Lower leg skin (tissue), 3 donors: ENCODE results near the gene ADAMTS6.

Experiments used
- CTCF ChIP-seq, 3 donors: fragments of 450-650 bp; IDR thresholded peaks; one replicate each; pipeline ENCODE4 v1.5.1; 2016; ENCODE audit warnings: antibody characterized with exemption in 3 of 3, mild to moderate bottlenecking in 3 of 3, moderate library complexity in 2 of 3
- POLR2A ChIP-seq, 2 donors: fragments of 450-650 bp; IDR thresholded peaks; one replicate each; pipeline ENCODE4 v1.6.1; 2016 to 2017; ENCODE audit warnings: antibody characterized with exemption in 2 of 2, mild to moderate bottlenecking in 1 of 2, moderate library complexity in 1 of 2

- no peak for TF ChIP-seq CTCF (IDR thresholded peaks at IDR 0.05)
- no peak for TF ChIP-seq POLR2A (IDR thresholded peaks at IDR 0.05)
These were observed 118.2 kb downstream of the ADAMTS6 start for GRCh38 chr5:65363499-65363898.
